ENCODE data around the gene GRAMD1B.

Gene GRAMD1B

DNA sequence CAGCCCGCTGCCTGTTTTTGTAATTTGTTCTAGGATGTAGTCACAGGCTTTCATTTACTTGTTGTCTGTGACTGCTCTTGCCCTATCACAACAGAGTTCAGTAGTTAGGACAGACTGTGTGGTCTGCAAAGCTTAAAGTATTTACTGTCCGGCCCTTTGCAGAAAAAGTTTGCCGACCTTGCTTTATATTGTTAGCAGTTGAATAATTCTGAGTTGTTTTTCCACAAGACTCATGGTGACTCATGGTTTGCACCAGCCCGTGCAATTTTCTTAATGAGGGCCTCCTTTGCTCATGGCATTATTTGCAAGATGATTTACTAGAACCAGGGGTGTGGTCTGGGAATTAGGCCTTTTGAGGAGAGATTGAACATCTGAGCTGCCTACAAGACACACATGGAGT is 113.7 kb downstream of the GRAMD1B start:
- Histone ChIP-seq H3K4me1 (peaks cover 9% of the 10 kb centered on the region), H3K36me3 (no peaks in the 10 kb centered on the region), H3K9me3 (no peaks in the 10 kb centered on the region), H3K4me3 (ENCODE audit: low read depth, low read length) (no peak overlapping the region), H3K27me3 (no peaks in the 10 kb centered on the region)
- TF ChIP-seq, protein P1, sequence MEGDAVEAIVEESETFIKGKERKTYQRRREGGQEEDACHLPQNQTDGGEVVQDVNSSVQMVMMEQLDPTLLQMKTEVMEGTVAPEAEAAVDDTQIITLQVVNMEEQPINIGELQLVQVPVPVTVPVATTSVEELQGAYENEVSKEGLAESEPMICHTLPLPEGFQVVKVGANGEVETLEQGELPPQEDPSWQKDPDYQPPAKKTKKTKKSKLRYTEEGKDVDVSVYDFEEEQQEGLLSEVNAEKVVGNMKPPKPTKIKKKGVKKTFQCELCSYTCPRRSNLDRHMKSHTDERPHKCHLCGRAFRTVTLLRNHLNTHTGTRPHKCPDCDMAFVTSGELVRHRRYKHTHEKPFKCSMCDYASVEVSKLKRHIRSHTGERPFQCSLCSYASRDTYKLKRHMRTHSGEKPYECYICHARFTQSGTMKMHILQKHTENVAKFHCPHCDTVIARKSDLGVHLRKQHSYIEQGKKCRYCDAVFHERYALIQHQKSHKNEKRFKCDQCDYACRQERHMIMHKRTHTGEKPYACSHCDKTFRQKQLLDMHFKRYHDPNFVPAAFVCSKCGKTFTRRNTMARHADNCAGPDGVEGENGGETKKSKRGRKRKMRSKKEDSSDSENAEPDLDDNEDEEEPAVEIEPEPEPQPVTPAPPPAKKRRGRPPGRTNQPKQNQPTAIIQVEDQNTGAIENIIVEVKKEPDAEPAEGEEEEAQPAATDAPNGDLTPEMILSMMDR (IDR thresholded peaks at IDR 0.05; ENCODE audit: low read depth, low read length) = no peak
- DNase-seq = no peak

DNA sequence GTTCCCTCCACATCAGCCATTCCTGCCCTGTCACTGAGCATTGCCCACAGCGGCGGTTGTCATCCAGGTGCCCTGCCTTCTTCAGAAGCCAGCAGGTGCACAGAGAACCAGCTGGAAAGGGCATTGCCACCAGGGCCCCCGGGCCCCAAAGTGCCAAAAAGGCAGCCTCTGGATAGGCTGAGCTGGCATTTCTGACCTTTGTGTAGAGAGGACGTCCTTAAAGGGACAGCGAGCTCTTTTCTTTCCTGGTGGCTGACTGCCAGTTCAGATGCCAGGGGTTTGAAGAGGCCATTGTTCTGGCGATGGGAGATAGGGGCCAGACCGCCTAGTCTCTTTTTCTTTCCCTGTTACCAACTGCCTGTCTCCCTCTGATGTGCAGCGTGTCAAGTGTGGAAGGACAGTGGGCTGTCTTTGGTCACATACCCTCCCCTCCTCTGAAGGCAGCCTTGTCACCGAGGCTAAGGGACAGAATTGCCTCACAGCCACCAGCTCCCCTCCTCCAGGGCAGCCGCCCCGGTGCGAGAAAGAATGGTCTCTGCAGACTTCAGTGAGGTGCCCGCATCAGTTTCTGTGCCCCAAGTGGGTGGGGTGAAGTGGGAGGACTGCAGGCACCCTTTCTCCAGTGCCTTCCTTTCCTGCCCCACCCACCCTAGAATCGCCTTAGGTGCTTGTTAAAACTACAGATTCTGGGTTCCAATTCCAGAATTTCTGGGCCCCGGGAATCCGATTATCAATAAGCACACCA is 114.7 kb downstream of the GRAMD1B start:
- Histone ChIP-seq H3K27me3 (no peaks in the 10 kb centered on the region), H3K4me1 (peaks cover 9% of the 10 kb centered on the region), H3K9me3 (no peaks in the 10 kb centered on the region), H3K4me3 (ENCODE audit: low read depth, low read length) (no peak overlapping the region), H3K36me3 (no peaks in the 10 kb centered on the region)
- peak; percentile 61 for DNase-seq
- TF ChIP-seq, protein P1 (IDR thresholded peaks at IDR 0.05; ENCODE audit: low read depth, low read length) = no peak

DNA sequence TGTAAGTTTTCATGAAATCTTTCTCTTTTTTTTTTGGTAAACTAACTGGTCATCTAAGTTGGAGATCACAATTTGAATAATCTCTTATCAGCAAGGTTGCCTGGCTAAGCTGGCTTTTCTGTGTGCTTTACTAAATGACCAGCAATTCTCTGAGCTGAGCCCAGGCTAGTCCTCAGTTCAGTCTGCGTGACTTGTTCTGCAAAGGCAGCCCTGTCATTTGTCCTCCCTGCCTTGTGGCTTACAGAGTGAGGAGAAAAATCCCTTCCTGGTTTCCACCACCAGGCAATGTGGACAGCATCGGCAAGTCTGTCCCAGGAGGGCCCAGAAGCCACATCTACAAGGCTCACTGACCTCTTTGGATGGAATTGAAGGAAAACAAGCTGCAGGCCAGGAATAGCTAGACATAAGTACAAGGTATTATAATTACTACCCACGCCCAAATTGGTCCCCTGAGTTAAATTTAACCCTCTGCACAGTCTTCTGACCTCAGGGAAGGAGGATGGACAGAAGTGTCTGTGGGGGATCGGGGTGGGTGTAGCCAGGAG is 115.7 kb downstream of the GRAMD1B start:
- peaks cover 9% of the 10 kb centered on the region for H3K4me1 ChIP-seq
- TF ChIP-seq, protein P1 (IDR thresholded peaks at IDR 0.05; ENCODE audit: low read depth, low read length) = no peak
- DNase-seq = no peak
- H3K27me3 ChIP-seq = no peaks in the 10 kb centered on the region
- H3K9me3 ChIP-seq = no peaks in the 10 kb centered on the region
- H3K4me3 ChIP-seq (ENCODE audit: low read depth, low read length) = no peak overlapping the region
- no peaks in the 10 kb centered on the region for H3K36me3 ChIP-seq

DNA sequence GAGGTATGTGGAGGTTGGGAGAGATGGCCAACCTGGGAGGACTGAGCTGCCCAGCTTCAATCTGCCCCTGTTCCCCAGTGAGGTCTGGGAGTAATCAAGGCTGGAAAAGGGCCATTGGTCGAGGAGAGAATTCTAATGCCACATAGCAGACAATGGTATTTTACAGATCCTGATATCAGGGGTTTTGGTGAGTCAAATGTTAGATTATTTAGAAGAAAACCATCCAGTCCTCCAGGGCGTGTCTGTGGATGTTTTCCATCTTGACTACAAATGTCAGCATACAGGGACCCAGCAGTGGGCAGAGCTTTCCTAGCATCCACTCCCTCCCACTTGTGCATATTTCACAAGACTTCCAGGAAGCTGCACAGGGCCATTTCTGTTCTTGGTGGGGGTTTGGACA is 116.4 kb downstream of the GRAMD1B start:
- H3K4me1 ChIP-seq = peaks cover 9% of the 10 kb centered on the region
- TF ChIP-seq, protein P1 (IDR thresholded peaks at IDR 0.05; ENCODE audit: low read depth, low read length) = no peak

DNA sequence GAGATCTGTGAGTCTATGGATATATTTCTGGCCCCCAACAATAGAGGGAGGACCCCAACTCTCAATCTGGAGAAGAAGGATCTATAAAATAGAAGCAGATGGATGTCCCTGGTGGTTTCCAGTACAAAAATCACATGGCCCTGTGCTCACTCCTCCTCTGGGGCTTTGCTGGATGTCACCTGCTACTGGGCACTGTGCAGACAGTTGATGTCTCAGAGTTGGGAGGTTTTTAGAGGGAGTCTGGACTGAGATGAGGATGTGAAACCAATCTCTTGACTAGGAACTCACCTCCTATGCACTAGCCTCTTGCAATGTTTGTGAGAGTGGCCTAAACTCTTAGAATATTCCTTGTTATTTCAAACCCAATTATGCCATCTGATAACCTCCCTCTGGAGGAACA is 117.1 kb downstream of the GRAMD1B start:
- TF ChIP-seq, protein P1 (IDR thresholded peaks at IDR 0.05; ENCODE audit: low read depth, low read length) = no peak
- Histone ChIP-seq H3K27me3 (no peaks in the 10 kb centered on the region), H3K4me1 (peaks cover 9% of the 10 kb centered on the region), H3K9me3 (no peaks in the 10 kb centered on the region), H3K36me3 (no peaks in the 10 kb centered on the region), H3K4me3 (ENCODE audit: low read depth, low read length) (no peak overlapping the region)
- DNase-seq = no peak

More for the DNA sequence above, 116.4 kb downstream of the GRAMD1B start:
- no peak for DNase-seq
- Histone ChIP-seq H3K36me3 (no peaks in the 10 kb centered on the region), H3K27me3 (no peaks in the 10 kb centered on the region), H3K9me3 (no peaks in the 10 kb centered on the region), H3K4me3 (ENCODE audit: low read depth, low read length) (no peak overlapping the region)

DNA sequence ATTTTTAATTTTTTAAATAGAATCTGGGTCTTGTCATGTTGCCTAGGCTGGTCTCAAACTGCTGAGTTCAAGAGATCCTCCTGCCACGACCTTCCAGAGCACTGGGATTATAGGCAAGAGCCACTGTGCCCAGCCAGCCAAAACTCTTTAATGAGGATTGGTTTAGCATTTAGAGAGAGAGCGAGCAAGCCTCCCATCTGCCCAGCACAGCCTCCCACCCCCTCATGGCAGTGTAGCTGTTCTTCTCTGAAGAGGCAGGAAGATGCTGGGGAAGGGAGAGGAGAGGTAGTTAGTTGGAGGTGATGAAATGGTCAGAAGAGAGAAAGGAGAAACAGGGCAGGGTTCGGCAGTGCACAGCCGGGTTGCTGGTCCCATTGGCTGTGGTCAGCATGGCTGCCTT is 118.7 kb downstream of the GRAMD1B start:
- Histone ChIP-seq H3K4me1 (peaks cover 9% of the 10 kb centered on the region), H3K4me3 (ENCODE audit: low read depth, low read length) (no peak overlapping the region), H3K9me3 (no peaks in the 10 kb centered on the region), H3K27me3 (no peaks in the 10 kb centered on the region), H3K36me3 (no peaks in the 10 kb centered on the region)
- DNase-seq = no peak
- TF ChIP-seq, protein P1 (IDR thresholded peaks at IDR 0.05; ENCODE audit: low read depth, low read length) = no peak
